ENCODE data around the gene ANKRD42. TPM values are rescaled to one million over a fixed set of nuclear protein-coding genes. Genes with fewer than 3 reads are reported as not detected.
A peak's percentile ranks its signal among the peaks of the same experiment; 100 is the strongest.

The ANKRD42 gene
- total RNA-seq, 2 donors from 2014 or later: 7.7 to 8.0 TPM

DNA sequence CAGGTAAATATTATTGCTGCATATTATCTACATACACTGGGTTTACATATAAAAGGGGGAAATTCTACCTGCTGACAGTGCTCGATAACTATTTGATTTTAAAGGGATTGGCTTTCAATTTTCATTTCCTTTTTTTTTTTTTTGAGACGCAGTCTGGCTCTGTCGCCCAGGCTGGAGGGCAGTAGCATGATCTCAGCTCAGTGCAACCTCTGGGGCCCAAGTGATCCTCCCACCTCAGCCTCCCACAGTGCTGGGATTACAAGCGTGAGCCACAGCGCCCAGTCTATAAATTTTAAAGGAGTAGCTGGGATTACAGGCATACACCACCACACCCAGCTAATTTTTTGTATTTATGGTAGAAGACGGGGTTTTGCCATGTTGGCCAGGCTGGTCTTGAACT lies 39.7 kb upstream of the ANKRD42 start:
- TF ChIP-seq, protein P1, sequence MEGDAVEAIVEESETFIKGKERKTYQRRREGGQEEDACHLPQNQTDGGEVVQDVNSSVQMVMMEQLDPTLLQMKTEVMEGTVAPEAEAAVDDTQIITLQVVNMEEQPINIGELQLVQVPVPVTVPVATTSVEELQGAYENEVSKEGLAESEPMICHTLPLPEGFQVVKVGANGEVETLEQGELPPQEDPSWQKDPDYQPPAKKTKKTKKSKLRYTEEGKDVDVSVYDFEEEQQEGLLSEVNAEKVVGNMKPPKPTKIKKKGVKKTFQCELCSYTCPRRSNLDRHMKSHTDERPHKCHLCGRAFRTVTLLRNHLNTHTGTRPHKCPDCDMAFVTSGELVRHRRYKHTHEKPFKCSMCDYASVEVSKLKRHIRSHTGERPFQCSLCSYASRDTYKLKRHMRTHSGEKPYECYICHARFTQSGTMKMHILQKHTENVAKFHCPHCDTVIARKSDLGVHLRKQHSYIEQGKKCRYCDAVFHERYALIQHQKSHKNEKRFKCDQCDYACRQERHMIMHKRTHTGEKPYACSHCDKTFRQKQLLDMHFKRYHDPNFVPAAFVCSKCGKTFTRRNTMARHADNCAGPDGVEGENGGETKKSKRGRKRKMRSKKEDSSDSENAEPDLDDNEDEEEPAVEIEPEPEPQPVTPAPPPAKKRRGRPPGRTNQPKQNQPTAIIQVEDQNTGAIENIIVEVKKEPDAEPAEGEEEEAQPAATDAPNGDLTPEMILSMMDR (IDR thresholded peaks at IDR 0.05): no peak
- Histone ChIP-seq H3K4me1 (peaks cover 0 to 5% of the 10 kb centered on the region in 2 donors), H3K27ac (no peak overlapping the region), H3K4me3 (no peak overlapping the region), H3K36me3 (no peaks in the 10 kb centered on the region), H3K9me3 (no peaks in the 10 kb centered on the region), H3K27me3 (no peaks in the 10 kb centered on the region)
- no peak for DNase-seq (ENCODE audit: low spot score)

DNA sequence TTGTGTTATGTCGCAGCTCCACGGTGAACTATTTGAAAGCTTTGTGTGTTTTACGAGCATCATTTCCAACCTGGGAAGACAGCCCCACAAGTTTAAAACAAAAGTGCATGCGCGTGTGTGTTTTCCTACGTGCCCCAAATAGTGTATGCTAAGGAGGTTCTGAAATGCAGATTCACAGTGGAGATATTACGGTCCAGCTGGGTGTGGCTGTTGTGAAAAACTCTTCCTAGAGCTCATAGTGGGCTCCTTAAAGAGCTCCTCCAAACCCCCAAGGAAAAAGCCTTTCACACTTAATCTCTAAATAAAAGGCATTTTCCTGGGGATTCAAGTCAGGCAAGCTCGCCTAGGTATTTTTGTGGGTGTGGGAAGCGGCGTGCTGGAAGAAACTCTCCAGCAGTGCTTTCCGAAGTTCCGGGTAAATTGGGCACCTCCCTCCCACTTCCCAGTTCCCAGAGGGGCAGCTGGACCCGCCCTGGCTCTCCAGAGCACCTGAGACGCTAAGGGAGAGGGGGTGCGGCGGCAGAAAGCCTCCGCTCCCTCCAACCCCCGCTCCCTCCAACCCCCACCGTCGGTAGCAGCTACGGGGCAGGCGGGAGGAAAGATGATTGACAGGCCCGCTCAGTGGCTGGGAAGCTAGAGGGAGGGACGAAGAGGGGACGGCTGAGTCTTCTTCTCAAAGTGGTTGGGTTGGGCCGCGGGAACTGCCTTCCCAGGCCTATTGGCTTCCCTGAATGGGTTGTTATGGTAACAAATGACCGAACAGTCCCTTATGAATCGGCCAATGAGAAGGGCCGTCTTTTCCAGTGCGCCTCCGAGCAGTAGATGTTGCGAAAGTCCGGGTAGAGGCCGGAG lies 37.1 kb upstream of the ANKRD42 start:
- H3K27ac ChIP-seq: peak overlapping the region; percentile 93 to 96
- no peaks in the 10 kb centered on the region for H3K9me3 ChIP-seq
- DNase-seq (ENCODE audit: low spot score): peak; percentile 100
- peak overlapping the region; percentile 71 to 82 for H3K4me3 ChIP-seq
- H3K27me3 ChIP-seq: no peaks in the 10 kb centered on the region
- H3K36me3 ChIP-seq: peaks cover 4% of the 10 kb centered on the region
- peaks cover 0 to 27% of the 10 kb centered on the region in 2 donors for H3K4me1 ChIP-seq
- TF ChIP-seq, protein P1 (IDR thresholded peaks at IDR 0.05): no peak

DNA sequence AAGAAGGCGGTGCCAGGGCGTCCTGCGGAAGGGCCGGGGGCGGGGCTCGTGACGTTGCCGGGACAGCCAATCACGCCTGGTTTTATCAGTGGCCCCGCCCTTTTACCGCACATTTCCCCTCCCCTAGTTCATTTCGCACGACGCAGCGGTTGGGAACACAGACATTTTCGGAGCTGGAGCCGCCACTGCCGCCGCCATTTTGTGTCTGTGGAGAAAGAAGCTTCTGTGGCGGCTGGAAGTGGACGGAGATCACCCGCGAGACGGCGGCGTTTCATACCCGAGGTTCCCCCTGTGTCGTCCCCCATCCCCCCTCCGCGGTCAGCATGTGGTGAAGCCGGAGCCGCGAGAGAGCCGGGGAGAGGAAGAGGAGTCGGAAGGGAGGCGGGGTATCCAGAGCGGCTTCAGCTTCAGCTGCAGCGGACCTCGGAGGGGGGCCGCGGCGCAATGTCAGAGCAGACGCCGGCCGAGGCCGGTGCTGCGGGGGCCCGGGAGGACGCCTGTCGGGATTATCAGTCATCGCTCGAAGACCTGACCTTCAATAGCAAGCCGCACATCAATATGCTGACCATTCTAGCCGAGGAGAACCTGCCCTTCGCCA lies 36.4 kb upstream of the ANKRD42 start, which contains the start of gene PCF11:
PCF11 (plus strand) TSS at position 136 of the 598 bp plus-strand sequence; CDS start at position 445, 309 bp downstream.
- TF ChIP-seq, protein P1 (IDR thresholded peaks at IDR 0.05): no peak
- H3K27me3 ChIP-seq: no peaks in the 10 kb centered on the region
- peak within 1 kb of the TSS; percentile 91 to 94 for H3K4me3 ChIP-seq
- no peak for DNase-seq (ENCODE audit: low spot score)
- H3K27ac ChIP-seq: peak within 1 kb of the TSS; percentile 99 to 100
- H3K4me1 ChIP-seq: peaks cover 0 to 34% of the 10 kb centered on the region in 2 donors
- H3K36me3 ChIP-seq: peaks cover 8% of the 10 kb centered on the region
- no peaks in the 10 kb centered on the region for H3K9me3 ChIP-seq

DNA sequence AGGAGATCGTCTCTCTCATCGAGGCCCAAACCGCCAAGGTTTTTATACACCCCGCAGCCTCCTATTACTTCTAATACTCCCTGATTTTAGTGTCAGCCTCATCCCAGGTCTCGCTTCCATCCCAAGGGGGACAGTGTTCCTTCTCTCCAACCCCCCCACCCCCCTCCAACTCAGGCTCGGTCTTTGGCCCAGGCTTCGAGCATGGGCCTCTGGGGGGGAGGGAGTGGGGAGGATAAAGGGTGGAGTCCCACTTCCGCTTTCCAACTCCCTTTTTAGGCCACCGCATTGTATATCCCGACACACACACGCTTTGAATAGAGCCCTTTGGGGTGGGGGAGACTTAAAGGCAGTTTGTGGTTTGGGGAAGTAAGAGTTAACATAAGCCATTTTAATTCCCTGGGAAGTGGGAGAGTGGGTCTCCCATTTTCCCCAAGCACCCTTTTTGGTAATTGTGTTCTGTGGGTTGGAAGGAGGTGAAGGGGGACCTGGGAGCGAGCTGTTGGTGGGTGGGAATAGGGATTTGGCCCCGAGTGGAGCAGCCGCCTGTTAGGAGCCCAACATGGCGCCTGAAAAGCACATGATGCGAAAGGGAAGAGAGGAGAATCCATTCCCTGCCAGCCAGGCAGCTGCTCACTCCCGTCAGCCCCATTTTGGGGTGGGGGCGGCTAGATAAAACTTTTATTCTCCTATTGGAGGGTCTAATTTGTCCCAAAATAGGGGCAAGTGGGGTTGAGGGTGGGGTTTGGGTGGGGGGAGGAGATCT lies 35.7 kb upstream of the ANKRD42 start:
- H3K27ac ChIP-seq: peak overlapping the region; percentile 99 to 100
- DNase-seq (ENCODE audit: low spot score): no peak

DNA sequence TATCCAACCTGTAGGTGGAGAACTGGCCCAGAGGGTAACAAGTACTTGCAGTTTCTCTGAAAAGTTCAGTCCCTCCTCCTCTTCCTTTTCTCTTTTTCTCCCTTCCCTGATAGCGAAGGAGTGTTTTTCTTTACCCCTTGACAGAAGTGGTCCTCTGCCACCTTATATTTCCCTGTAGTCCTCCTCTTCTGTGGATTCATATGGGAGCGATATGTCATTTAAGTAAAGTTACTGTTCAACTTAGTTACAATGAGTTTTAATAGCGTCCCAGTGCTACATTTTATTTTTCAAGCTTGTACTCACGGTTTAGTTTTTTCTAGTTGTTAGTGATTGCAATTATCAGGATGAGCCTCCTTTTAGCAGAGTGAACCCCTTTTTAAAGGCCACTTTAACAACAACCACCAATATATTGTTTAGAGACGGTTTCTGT lies 35.1 kb upstream of the ANKRD42 start:
- Histone ChIP-seq H3K36me3 (peaks cover 8% of the 10 kb centered on the region), H3K4me1 (peaks cover 0 to 44% of the 10 kb centered on the region in 2 donors), H3K27ac (peak overlapping the region; percentile 99 to 100), H3K27me3 (no peaks in the 10 kb centered on the region), H3K9me3 (no peaks in the 10 kb centered on the region), H3K4me3 (peak overlapping the region; percentile 91 to 94)
- TF ChIP-seq, protein P1 (IDR thresholded peaks at IDR 0.05): peak in 1 of 2 donors; percentile 34
- no peak for DNase-seq (ENCODE audit: low spot score)

More for the DNA sequence above, 35.7 kb upstream of the ANKRD42 start:
- peak overlapping the region; percentile 91 to 94 for H3K4me3 ChIP-seq
- H3K4me1 ChIP-seq: peaks cover 0 to 41% of the 10 kb centered on the region in 2 donors
- no peaks in the 10 kb centered on the region for H3K9me3 ChIP-seq
- TF ChIP-seq, protein P1 (IDR thresholded peaks at IDR 0.05): no peak
- H3K36me3 ChIP-seq: peaks cover 8% of the 10 kb centered on the region
- H3K27me3 ChIP-seq: no peaks in the 10 kb centered on the region
